Activated T-cell treated with anti-CD3 and anti-CD28 coated beads, Interleukin-2, amount 50 U/mL, for 24 hours (primary cell): ENCODE results near the gene ACSL5.
A peak's percentile ranks its signal among the peaks of the same experiment; 100 is the strongest.

Experiments used
- DNase-seq: peaks from one replicate; pipeline ENCODE4 v3.0.0-alpha.2; 2020
- H3K27ac Mint-ChIP-seq: 2 replicates; pipeline ENCODE4 v1.8.0; 2020; ENCODE audit warnings: mild to moderate bottlenecking, mixed read lengths
- H3K27me3 Mint-ChIP-seq: 2 replicates; pipeline ENCODE4 v1.8.0; 2020; ENCODE audit warnings: mixed read lengths
- H3K36me3 Mint-ChIP-seq: 2 replicates; pipeline ENCODE4 v1.8.0; 2020; ENCODE audit warnings: low read depth, mixed read lengths
- H3K4me1 Mint-ChIP-seq: 2 replicates; pipeline ENCODE4 v1.8.0; 2020; ENCODE audit warnings: low read depth, mixed read lengths
- H3K4me3 Mint-ChIP-seq: 2 replicates; pipeline ENCODE4 v1.8.0; 2020; ENCODE audit warnings: mild to moderate bottlenecking, moderate library complexity, mixed read lengths
- H3K9me3 Mint-ChIP-seq: 2 replicates; pipeline ENCODE4 v1.8.0; 2020; ENCODE audit warnings: mixed read lengths

Gene ACSL5

DNA sequence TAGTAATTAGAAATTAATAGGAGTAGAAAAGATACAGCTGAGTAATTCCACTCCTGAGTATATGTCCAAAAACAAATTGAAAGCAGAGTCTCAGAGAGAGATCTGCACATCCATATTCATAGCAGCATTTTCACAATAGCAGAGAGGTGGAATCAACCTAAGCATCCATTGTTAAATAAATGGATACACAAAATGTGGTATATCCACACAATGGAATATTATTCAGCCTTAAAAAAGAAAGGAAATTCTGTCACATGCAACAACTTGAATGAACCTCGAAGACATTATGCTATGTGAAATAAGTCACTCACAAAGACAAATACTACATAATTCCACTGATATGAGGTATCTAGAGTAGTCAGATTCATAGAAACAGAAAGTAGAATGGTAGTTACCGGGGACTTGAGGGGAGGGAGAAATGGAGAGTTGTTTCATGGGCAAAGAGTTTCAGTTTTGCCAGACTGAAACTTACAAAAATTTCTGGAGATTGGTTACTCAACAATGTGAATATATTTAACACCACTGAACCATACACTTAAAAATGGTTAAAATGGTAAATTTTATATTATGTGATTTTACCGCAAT is 91.5 kb downstream of the ACSL5 start:
- H3K9me3 Mint-ChIP-seq = peaks cover 5% of the 10 kb centered on the region
- H3K36me3 Mint-ChIP-seq = peaks cover 72% of the 10 kb centered on the region
- no peak for DNase-seq
- peak overlapping the region; percentile 28 for H3K27ac Mint-ChIP-seq
- H3K27me3 Mint-ChIP-seq = no peaks in the 10 kb centered on the region
- H3K4me1 Mint-ChIP-seq = peaks cover 25% of the 10 kb centered on the region
- no peak overlapping the region for H3K4me3 Mint-ChIP-seq

DNA sequence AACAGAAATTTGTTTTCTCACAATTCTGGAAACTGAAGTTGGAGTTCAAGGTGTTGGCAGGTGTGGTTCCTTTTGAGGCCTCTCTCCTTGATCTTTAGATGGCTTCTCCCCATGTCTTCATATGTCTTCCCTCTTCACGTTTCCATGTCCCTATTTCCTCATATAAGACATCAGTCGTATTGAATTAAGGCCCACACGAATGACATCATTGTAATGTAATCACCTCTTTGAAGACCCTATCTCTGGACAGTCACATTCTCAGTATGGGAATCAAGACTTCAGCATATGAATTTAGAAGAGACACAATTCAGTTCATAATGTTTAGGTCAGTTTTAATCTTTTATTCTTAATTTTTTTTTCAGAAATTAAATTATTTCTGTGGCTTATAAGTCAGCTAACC is 92.9 kb downstream of the ACSL5 start:
- DNase-seq = no peak
- Mint-ChIP-seq H3K4me1 (peaks cover 18% of the 10 kb centered on the region), H3K27me3 (no peaks in the 10 kb centered on the region), H3K9me3 (peaks cover 5% of the 10 kb centered on the region), H3K4me3 (no peak overlapping the region), H3K36me3 (peaks cover 64% of the 10 kb centered on the region), H3K27ac (no peak overlapping the region)

DNA sequence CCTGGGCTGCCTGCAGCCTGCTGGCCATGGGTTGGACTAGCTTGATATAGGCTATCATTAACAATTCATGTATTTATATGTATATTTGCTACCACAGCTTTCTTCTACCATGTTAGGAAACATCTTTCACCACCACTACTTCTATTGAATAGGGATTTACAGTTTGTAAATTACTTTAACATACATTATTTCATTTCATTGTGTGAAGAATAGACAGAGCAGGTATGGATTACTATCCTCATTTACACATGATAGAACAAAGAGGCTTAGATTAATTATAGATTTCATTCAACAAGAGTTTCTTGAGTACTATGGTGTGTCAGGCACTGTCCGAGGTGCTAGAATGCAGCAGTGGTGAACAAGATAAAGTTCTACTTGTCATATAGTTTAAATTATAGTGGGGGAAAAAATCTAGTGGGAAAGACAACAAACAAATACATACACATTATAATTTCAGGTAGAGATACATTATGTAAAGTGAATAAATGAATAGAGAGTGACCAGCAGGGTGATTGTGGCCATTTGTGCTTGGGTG is 93.7 kb downstream of the ACSL5 start:
- Mint-ChIP-seq H3K9me3 (peaks cover 5% of the 10 kb centered on the region), H3K27me3 (no peaks in the 10 kb centered on the region), H3K27ac (no peak overlapping the region), H3K36me3 (peaks cover 62% of the 10 kb centered on the region), H3K4me3 (no peak overlapping the region), H3K4me1 (peaks cover 18% of the 10 kb centered on the region)
- DNase-seq = no peak

DNA sequence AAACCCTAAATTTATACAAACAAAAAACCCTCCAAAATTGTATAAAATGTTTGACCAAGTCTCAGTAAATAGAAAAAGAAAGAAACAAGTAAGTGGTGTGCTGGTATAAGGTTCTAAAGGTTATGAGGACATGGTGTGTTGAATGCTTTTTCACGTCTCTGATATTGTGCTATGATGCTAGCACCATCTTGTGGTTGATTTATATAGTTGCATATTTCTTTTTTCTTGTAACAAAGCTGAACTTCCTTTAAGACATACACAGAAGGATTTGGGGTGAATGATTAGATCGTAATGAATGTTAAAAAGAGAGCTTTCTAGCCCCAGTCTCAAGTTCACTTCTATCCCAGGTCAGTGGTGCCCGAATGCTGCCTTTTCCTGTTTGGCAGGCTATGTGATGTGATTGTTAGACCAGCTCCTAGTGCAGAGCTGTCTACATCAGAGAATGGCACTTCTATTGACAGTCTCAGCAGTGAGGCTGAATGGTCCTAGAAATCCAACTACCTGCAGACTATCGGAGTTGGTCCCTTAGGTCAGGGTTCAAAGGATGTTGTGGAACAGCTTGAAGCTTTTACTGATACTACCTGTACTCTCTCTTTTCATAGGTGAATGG is 98.1 kb downstream of the ACSL5 start:
- DNase-seq = no peak
- Mint-ChIP-seq H3K27me3 (no peaks in the 10 kb centered on the region), H3K27ac (no peak overlapping the region), H3K4me3 (no peak overlapping the region), H3K4me1 (peaks cover 17% of the 10 kb centered on the region), H3K36me3 (peaks cover 31% of the 10 kb centered on the region), H3K9me3 (no peaks in the 10 kb centered on the region)

DNA sequence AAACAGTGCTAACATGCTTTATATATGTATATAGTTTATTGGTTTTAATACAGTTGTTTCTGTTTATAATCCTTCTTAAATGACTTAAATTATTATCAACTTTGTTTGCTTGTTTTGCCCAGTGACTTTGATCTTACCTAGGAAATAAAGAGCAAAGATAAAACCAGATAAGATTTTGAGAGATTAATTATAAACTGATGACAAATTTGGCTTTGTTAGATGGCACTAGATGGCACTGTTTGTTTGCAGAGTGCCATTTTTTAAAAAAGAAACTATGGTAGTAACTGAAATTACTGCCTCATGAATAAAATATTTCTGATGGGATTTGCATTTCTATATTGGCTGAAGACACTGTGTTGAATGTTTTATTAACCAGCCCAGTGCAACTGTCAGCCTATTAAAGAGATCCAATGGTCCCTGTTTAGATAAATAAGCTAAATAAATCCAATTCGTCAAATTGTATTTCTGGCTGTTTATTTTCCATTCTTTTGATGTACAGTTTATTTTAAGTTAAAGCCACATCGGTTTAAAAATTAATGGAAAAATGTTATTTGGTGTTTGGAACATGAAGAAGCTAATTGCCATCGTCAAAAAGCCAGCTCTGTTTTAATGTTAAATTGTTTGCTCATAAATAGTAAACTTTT is 101.8 kb downstream of the ACSL5 start:
- H3K9me3 Mint-ChIP-seq = no peaks in the 10 kb centered on the region
- peaks cover 16% of the 10 kb centered on the region for H3K36me3 Mint-ChIP-seq
- no peak overlapping the region for H3K27ac Mint-ChIP-seq
- no peak for DNase-seq
- H3K4me1 Mint-ChIP-seq = peaks cover 19% of the 10 kb centered on the region
- H3K4me3 Mint-ChIP-seq = no peak overlapping the region
- H3K27me3 Mint-ChIP-seq = no peaks in the 10 kb centered on the region
